Measurements from ENCODE around the gene RPS21. TPM values are rescaled to one million over a fixed set of nuclear protein-coding genes. Genes with fewer than 3 reads are reported as not detected.

The RPS21 gene
- total and polyA plus RNA-seq, 2 of the 13 experiments (the other 11 are each of a cell fraction or from before 2014, with no cell fraction given), result 2,647 to 11,063 TPM

DNA sequence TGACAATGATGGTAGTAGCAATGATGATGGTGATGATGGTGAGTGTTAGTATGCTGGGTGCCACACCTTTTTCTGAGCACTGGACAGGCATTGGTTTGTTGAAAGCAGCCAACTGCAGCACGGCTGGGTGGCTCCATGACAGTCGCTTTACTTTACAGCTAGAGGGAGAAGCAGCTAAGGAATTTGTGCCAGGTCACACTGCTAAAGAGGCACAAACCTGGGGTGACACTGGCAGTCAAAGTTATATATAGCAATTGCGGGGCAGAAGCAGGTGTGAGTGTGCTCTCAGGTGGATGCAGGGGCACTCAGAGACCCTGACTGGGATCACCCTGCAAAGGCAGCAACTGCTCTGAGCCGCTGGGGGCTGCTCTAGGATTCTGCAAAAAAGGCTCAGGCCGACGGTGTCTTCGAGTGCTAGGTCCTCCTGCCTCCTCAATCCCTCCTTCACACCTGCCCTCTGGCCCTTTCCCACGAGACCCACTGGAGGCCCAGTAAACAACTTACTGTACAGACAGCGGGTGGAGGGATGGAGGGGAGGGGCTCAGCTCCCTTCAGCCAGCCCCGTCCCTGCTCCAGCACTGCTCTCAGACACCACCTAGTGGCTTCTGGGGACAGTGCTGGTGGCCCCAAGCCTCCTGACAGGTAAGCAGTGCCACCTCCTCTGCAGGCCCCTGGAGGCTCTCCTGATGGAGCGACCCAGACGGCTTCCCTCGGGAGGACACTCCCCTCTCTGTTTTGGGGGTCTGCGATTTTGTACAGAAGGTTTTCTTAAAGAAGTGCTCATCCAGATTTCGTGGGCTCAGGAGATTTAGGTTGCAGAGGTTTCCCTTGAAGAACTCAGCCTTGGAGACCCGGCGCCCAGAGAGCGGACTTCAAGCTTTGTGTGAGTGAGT, 4.4 kb upstream of the RPS21 start (continued):
- no peak for TF ChIP-seq ATRX (CRISPR knock-in tag; IDR thresholded peaks at IDR 0.05; ENCODE audit: borderline replicate concordance)
- TF ChIP-seq ZKSCAN1 (IDR thresholded peaks at IDR 0.05; ENCODE audit: low read length), result no peak
- TF ChIP-seq ATF5 (CRISPR knock-in tag; IDR thresholded peaks at IDR 0.05; ENCODE audit: low read depth), result peak; percentile 12; the same call in 1 of the 2 replicates
- peak; percentile 100 for TF ChIP-seq CTCF (CRISPR knock-in tag; IDR thresholded peaks at IDR 0.05)
- TF ChIP-seq, protein P1, sequence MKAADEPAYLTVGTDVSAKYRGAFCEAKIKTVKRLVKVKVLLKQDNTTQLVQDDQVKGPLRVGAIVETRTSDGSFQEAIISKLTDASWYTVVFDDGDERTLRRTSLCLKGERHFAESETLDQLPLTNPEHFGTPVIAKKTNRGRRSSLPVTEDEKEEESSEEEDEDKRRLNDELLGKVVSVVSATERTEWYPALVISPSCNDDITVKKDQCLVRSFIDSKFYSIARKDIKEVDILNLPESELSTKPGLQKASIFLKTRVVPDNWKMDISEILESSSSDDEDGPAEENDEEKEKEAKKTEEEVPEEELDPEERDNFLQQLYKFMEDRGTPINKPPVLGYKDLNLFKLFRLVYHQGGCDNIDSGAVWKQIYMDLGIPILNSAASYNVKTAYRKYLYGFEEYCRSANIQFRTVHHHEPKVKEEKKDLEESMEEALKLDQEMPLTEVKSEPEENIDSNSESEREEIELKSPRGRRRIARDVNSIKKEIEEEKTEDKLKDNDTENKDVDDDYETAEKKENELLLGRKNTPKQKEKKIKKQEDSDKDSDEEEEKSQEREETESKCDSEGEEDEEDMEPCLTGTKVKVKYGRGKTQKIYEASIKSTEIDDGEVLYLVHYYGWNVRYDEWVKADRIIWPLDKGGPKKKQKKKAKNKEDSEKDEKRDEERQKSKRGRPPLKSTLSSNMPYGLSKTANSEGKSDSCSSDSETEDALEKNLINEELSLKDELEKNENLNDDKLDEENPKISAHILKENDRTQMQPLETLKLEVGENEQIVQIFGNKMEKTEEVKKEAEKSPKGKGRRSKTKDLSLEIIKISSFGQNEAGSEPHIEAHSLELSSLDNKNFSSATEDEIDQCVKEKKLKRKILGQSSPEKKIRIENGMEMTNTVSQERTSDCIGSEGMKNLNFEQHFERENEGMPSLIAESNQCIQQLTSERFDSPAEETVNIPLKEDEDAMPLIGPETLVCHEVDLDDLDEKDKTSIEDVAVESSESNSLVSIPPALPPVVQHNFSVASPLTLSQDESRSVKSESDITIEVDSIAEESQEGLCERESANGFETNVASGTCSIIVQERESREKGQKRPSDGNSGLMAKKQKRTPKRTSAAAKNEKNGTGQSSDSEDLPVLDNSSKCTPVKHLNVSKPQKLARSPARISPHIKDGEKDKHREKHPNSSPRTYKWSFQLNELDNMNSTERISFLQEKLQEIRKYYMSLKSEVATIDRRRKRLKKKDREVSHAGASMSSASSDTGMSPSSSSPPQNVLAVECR (CRISPR knock-in tag; IDR thresholded peaks at IDR 0.05; ENCODE audit: borderline replicate concordance), result peak; percentile 83; the same call in 1 of the 2 replicates
- TF ChIP-seq TARDBP (CRISPR knock-in tag; IDR thresholded peaks at IDR 0.05), result peak; percentile 50; the same call in 1 of the 2 replicates
- TF ChIP-seq, protein P2, sequence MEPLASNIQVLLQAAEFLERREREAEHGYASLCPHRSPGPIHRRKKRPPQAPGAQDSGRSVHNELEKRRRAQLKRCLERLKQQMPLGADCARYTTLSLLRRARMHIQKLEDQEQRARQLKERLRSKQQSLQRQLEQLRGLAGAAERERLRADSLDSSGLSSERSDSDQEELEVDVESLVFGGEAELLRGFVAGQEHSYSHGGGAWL (CRISPR knock-in tag; IDR thresholded peaks at IDR 0.05), result peak; percentile 76
- TF ChIP-seq, protein P3, sequence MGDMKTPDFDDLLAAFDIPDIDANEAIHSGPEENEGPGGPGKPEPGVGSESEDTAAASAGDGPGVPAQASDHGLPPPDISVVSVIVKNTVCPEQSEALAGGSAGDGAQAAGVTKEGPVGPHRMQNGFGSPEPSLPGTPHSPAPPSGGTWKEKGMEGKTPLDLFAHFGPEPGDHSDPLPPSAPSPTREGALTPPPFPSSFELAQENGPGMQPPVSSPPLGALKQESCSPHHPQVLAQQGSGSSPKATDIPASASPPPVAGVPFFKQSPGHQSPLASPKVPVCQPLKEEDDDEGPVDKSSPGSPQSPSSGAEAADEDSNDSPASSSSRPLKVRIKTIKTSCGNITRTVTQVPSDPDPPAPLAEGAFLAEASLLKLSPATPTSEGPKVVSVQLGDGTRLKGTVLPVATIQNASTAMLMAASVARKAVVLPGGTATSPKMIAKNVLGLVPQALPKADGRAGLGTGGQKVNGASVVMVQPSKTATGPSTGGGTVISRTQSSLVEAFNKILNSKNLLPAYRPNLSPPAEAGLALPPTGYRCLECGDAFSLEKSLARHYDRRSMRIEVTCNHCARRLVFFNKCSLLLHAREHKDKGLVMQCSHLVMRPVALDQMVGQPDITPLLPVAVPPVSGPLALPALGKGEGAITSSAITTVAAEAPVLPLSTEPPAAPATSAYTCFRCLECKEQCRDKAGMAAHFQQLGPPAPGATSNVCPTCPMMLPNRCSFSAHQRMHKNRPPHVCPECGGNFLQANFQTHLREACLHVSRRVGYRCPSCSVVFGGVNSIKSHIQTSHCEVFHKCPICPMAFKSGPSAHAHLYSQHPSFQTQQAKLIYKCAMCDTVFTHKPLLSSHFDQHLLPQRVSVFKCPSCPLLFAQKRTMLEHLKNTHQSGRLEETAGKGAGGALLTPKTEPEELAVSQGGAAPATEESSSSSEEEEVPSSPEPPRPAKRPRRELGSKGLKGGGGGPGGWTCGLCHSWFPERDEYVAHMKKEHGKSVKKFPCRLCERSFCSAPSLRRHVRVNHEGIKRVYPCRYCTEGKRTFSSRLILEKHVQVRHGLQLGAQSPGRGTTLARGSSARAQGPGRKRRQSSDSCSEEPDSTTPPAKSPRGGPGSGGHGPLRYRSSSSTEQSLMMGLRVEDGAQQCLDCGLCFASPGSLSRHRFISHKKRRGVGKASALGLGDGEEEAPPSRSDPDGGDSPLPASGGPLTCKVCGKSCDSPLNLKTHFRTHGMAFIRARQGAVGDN (CRISPR knock-in tag; IDR thresholded peaks at IDR 0.05), result peak; percentile 87
- TF ChIP-seq ZNF12 (CRISPR knock-in tag; IDR thresholded peaks at IDR 0.05), result peak; percentile 76
- no peak; the same call in 1 of the 2 replicates for TF ChIP-seq ZNF652 (CRISPR knock-in tag; IDR thresholded peaks at IDR 0.05; ENCODE audit: borderline replicate concordance, low read depth)
- TF ChIP-seq ISL2 (CRISPR knock-in tag; IDR thresholded peaks at IDR 0.05), result peak; percentile 66
- TF ChIP-seq ZKSCAN5 (CRISPR knock-in tag; IDR thresholded peaks at IDR 0.05), result no peak
- TF ChIP-seq, protein P4, sequence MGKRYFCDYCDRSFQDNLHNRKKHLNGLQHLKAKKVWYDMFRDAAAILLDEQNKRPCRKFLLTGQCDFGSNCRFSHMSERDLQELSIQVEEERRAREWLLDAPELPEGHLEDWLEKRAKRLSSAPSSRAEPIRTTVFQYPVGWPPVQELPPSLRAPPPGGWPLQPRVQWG (CRISPR knock-in tag; IDR thresholded peaks at IDR 0.05; ENCODE audit: borderline replicate concordance, low read depth), result 0 out of 2 replicates have a peak, but pooled peaks have one; percentile 33
- TF ChIP-seq ZNF496 (CRISPR knock-in tag; IDR thresholded peaks at IDR 0.05; ENCODE audit: insufficient replicate concordance), result no peak
- TF ChIP-seq RARA (CRISPR knock-in tag; IDR thresholded peaks at IDR 0.05), result peak; percentile 31
- TF ChIP-seq ZNF446 (CRISPR knock-in tag; IDR thresholded peaks at IDR 0.05), result no peak

All from HepG2 (cell line).